Spleen (tissue), 11 donors: ENCODE measurements around the gene NCAPG2. TPM values are rescaled to one million over a fixed set of nuclear protein-coding genes. Genes with fewer than 3 reads are reported as not detected.
"Not testable (repeated sequence)": the region's sequence is repeated elsewhere in the genome, so short reads cannot be mapped to it uniquely, and the experiment has no call there.

Experiments
- DNase-seq: peaks from one replicate; pipeline ENCODE4 v3.0.0-alpha.2; 2020
- H3K27ac ChIP-seq, 8 donors: fragments of 200-600 bp; sonication (generic) in 7 of 8; 1 replicate in 4 of 8; 2 replicates in 4 of 8; pipeline versions ENCODE4 v1.5.0 to v1.8.0; 2016 to 2021; ENCODE audit warnings: inconsistent platforms in 4 of 8, mild to moderate bottlenecking in 4 of 8, moderate library complexity in 1 of 8
- H3K27me3 ChIP-seq, 7 donors: fragments of 200-600 bp; sonication (generic) in 6 of 7; replicated peaks in 1 of 7; 1 replicate in 4 of 7; 2 replicates in 3 of 7; pipeline versions ENCODE4 v1.5.0 to v1.8.0; 2016 to 2021; ENCODE audit warnings: inconsistent platforms in 3 of 7, mild to moderate bottlenecking in 1 of 7
- H3K36me3 ChIP-seq, 6 donors: fragments of 200-600 bp; sonication (generic) in 5 of 6; 1 replicate in 4 of 6; 2 replicates in 2 of 6; pipeline versions ENCODE4 v1.5.0 to v1.8.0; 2016 to 2021; ENCODE audit warnings: inconsistent platforms in 2 of 6
- H3K4me1 ChIP-seq, 6 donors: fragments of 200-600 bp; sonication (generic) in 5 of 6; 1 replicate in 3 of 6; 2 replicates in 3 of 6; pipeline versions ENCODE4 v1.5.0 to v1.8.0; 2016 to 2021; ENCODE audit warnings: inconsistent platforms in 3 of 6
- H3K4me3 ChIP-seq, 8 donors: fragments of 200-600 bp; sonication (generic) in 7 of 8; 1 replicate in 4 of 8; 2 replicates in 4 of 8; pipeline versions ENCODE4 v1.5.0 to v1.8.0; 2016 to 2021; ENCODE audit warnings: inconsistent platforms in 4 of 8, mild to moderate bottlenecking in 4 of 8, moderate library complexity in 2 of 8
- H3K9me3 ChIP-seq, 8 donors: fragments of 200-600 bp; sonication (generic) in 7 of 8; 1 replicate in 4 of 8; 2 replicates in 4 of 8; pipeline versions ENCODE4 v1.5.0 to v1.8.0; 2016 to 2021; ENCODE audit warnings: inconsistent platforms in 4 of 8
- CTCF ChIP-seq, 11 experiments: fragments of 200-600 bp in 7 of 11; fragments of 450-650 bp in 4 of 11; sonication (generic) in 4 of 11; IDR thresholded peaks in 8 of 11; conservative IDR thresholded peaks in 3 of 11; 1 replicate in 7 of 11; 2 replicates in 4 of 11; pipeline versions ENCODE4 v1.4.0 to v1.8.0; 2016 to 2021; ENCODE audit warnings: antibody characterized with exemption in 11 of 11, inconsistent platforms in 4 of 11, mild to moderate bottlenecking in 1 of 11
- POLR2A ChIP-seq, 3 donors: fragments of 450-650 bp; IDR thresholded peaks; one replicate each; pipeline ENCODE4 v1.5.1; 2017; ENCODE audit warnings: antibody characterized with exemption in 3 of 3, mild to moderate bottlenecking in 1 of 3
- POLR2AphosphoS5 ChIP-seq, 3 donors: sonication (generic); formaldehyde crosslinking; IDR thresholded peaks; one replicate each; pipeline ENCODE4 v1.5.1; 2017; ENCODE audit warnings: antibody characterized with exemption in 3 of 3
- WGBS, 5 donors: extraction: QIAGEN DNeasy Blood & Tissue Kit in 3 of 5; methylation state at CpG; one replicate each; pipeline versions ENCODE4 v1.1.5 to v1.1.7; 2013 to 2018; 5-methylcytosine and 5-hydroxymethylcytosine counted together
- intact Hi-C: fragments of 100-400 bp; cut with DNase I; formaldehyde crosslinking; loops from one replicate; pipeline ENCODE4 v1.15.0; 2023; ENCODE audit warnings: low total_unique reads
- polyA plus RNA-seq, 3 donors: library from polyadenylated mRNA; stranded (reverse); fragments of 200-250 nt; gene quantifications; one replicate each; pipeline ENCODE4 v1.2.1, GENCODE V29; 2013
- total RNA-seq, 7 donors: library from RNA; depleted of rRNA in 3 of 7; stranded (reverse); fragments of >200 nt in 3 of 7; fragmentation: NEBNext Ultra II Directional in 4 of 7; extraction: Animal tissue kit (Norgen Biotek cat#: 25700) in 4 of 7; gene quantifications; one replicate each; pipeline versions ENCODE4 v1.1.0 to v1.2.1, GENCODE V29; 2016 to 2021
- donor health status: healthy with polysubstance abuse.
- donor health status: DM: no; HTN: no; CAD: no; lungs with moderate emphysema.
- donor health status: DM: no; HTN: no; CAD: no.
- donor health status: Bipolar disorder and iron deficiency.
- donor health status: healthy.
- donor health status: DM: no; HTN: no; CAD: no.
- donor health status: DM: yes; HTN: yes; CAD: no.

NCAPG2 gene
- total and polyA plus RNA-seq, 10 donors: 2.2 to 18.0 (median 10.8) TPM

GRCh38 chr7:158706273-158706704 is 1.7 kb upstream of the NCAPG2 start:
- 76 to 86% (median 82%) methylated on average over 5 of the region's 5 CpGs for WGBS, 5 donors
- intact Hi-C loops: no loop called here
- peaks cover 5 to 53% (median 21%) of the 10 kb centered on the region in 6 donors for H3K4me1 ChIP-seq

GRCh38 chr7:158705234-158705850 is 738 bp upstream of the NCAPG2 start:
- peaks cover 5 to 47% (median 21%) of the 10 kb centered on the region in 6 donors for H3K4me1 ChIP-seq
- H3K27me3 ChIP-seq: no peaks in the 10 kb centered on the region
- no peak for DNase-seq
- H3K36me3 ChIP-seq: peaks cover 0 to 12% (median 0%) of the 10 kb centered on the region in 6 donors
- 6 to 12% (median 9%) methylated on average over 13 to 22 of the region's 22 CpGs for WGBS, 5 donors
- peaks cover 0 to 15% (median 8%) of the 10 kb centered on the region in 8 donors for H3K9me3 ChIP-seq
- intact Hi-C loops: no loop called here
- peak overlapping the region; percentile 67 to 98 (median 94) for H3K27ac ChIP-seq
- H3K4me3 ChIP-seq: peak overlapping the region; percentile 77 to 96 (median 88)
- no peak for TF ChIP-seq POLR2A (IDR thresholded peaks at IDR 0.05)
- TF ChIP-seq POLR2AphosphoS5 (IDR thresholded peaks at IDR 0.05): no peak

More at GRCh38 chr7:158706273-158706704, 1.7 kb upstream of the NCAPG2 start:
- Histone ChIP-seq H3K27ac (no peak overlapping the region), H3K27me3 (no peaks in the 10 kb centered on the region), H3K9me3 (peaks cover 0 to 15% (median 8%) of the 10 kb centered on the region in 8 donors), H3K36me3 (peaks cover 0 to 4% (median 0%) of the 10 kb centered on the region in 6 donors), H3K4me3 (peak overlapping the region in 1 of 8 donors; percentile 96)
- TF ChIP-seq CTCF (IDR thresholded peaks at IDR 0.05 in 8 of 11, conservative IDR thresholded peaks at IDR 0.05 in 3 of 11) (no peak), POLR2AphosphoS5 (IDR thresholded peaks at IDR 0.05) (no peak), POLR2A (IDR thresholded peaks at IDR 0.05) (no peak)
- DNase-seq: no peak

- 18 to 36% (median 19%) methylated on average over 9 to 23 of the region's 23 CpGs for WGBS, 5 donors
- Histone ChIP-seq H3K27ac (peak overlapping the region; percentile 67 to 98 (median 94)), H3K4me1 (peaks cover 5 to 40% (median 21%) of the 10 kb centered on the region in 6 donors), H3K9me3 (peaks cover 0 to 15% (median 8%) of the 10 kb centered on the region in 8 donors), H3K36me3 (peaks cover 0 to 23% (median 0%) of the 10 kb centered on the region in 6 donors), H3K4me3 (peak overlapping the region; percentile 77 to 96 (median 88))
- intact Hi-C loops, DNase-seq, H3K27me3 ChIP-seq: not testable (repeated sequence)
Observed at GRCh38 chr7:158703679-158704523, 703 bp downstream of the NCAPG2 start.

GRCh38 chr7:158702944-158703343 is 1.7 kb downstream of the NCAPG2 start:
- peaks cover 0 to 29% (median 0%) of the 10 kb centered on the region in 6 donors for H3K36me3 ChIP-seq
- WGBS, 5 donors: 44 to 79% (median 58%) methylated on average over 3 of the region's 3 CpGs
- peaks cover 0 to 13% (median 8%) of the 10 kb centered on the region in 8 donors for H3K9me3 ChIP-seq
- no peak for DNase-seq
- intact Hi-C loops: no loop called here
- peaks cover 5 to 40% (median 21%) of the 10 kb centered on the region in 6 donors for H3K4me1 ChIP-seq
- no peak for TF ChIP-seq POLR2AphosphoS5 (IDR thresholded peaks at IDR 0.05)
- no peak for TF ChIP-seq CTCF (IDR thresholded peaks at IDR 0.05 in 8 of 11, conservative IDR thresholded peaks at IDR 0.05 in 3 of 11)
- TF ChIP-seq POLR2A (IDR thresholded peaks at IDR 0.05): no peak
- H3K4me3 ChIP-seq: no peak overlapping the region
- H3K27me3 ChIP-seq: no peaks in the 10 kb centered on the region
- no peak overlapping the region for H3K27ac ChIP-seq
